ENCODE measurements around the gene INSIG1. TPM values are rescaled to one million over a fixed set of nuclear protein-coding genes. Genes with fewer than 3 reads are reported as not detected.

Gene INSIG1
- total RNA-seq, 1 experiment from 2014 or later, result 32.3 TPM

- TF ChIP-seq HMGXB4 (CRISPR knock-in tag; IDR thresholded peaks at IDR 0.05) (no peak), MAX (CRISPR knock-in tag; IDR thresholded peaks at IDR 0.05) (no peak)
Measured at GRCh38 chr7:155310425-155311114, 12.9 kb downstream of the INSIG1 start (continued).

GRCh38 chr7:155311826-155312537, 14.3 kb downstream of the INSIG1 start:
- Mint-ChIP-seq H3K27me3 (ENCODE audit: low read depth) (no peaks in the 10 kb centered on the region), H3K9me3 (no peaks in the 10 kb centered on the region), H3K27ac (no peak overlapping the region), H3K4me1 (no peaks in the 10 kb centered on the region), H3K4me3 (no peak overlapping the region), H3K36me3 (peaks cover 26% of the 10 kb centered on the region)
- no peak for TF ChIP-seq ZNF219 (CRISPR knock-in tag; IDR thresholded peaks at IDR 0.05; ENCODE audit: borderline replicate concordance)
- no peak for TF ChIP-seq ZNF671 (CRISPR knock-in tag; IDR thresholded peaks at IDR 0.05)
- no peak for TF ChIP-seq FOXP4 (CRISPR knock-in tag; IDR thresholded peaks at IDR 0.05)
- no peak for TF ChIP-seq USF1 (CRISPR knock-in tag; IDR thresholded peaks at IDR 0.05)
- no peak for TF ChIP-seq NR1H2 (CRISPR knock-in tag; IDR thresholded peaks at IDR 0.05)
- ChIA-PET CTCF (interaction anchor here (0.6 kb wide), 1 partner anchor 8 kb away, joined by 3 read pairs; no protein-coding TSS in a partner anchor), POLR2A (interaction anchor here (0.7 kb wide), 1 partner anchor 8 kb away, joined by 3 read pairs; no protein-coding TSS in a partner anchor)
- ATAC-seq (no peak), DNase-seq (ENCODE audit: low spot score) (no peak)

GRCh38 chr7:155312633-155313032, 15.0 kb downstream of the INSIG1 start:
- H3K9me3 Mint-ChIP-seq, result no peaks in the 10 kb centered on the region
- TF ChIP-seq ZNF121 (CRISPR knock-in tag; IDR thresholded peaks at IDR 0.05) (no peak), ZBTB21 (CRISPR knock-in tag; IDR thresholded peaks at IDR 0.05; ENCODE audit: borderline replicate concordance) (no peak), ATF2 (CRISPR knock-in tag; IDR thresholded peaks at IDR 0.05; ENCODE audit: borderline replicate concordance, low read depth) (no peak), JUN (CRISPR knock-in tag; IDR thresholded peaks at IDR 0.05) (no peak), ZNF671 (CRISPR knock-in tag; IDR thresholded peaks at IDR 0.05) (no peak), FOXK1 (CRISPR knock-in tag; IDR thresholded peaks at IDR 0.05) (no peak), USF2 (CRISPR knock-in tag; IDR thresholded peaks at IDR 0.05) (no peak), GABPB1 (CRISPR knock-in tag; IDR thresholded peaks at IDR 0.05) (no peak), ZNF138 (CRISPR knock-in tag; conservative IDR thresholded peaks at IDR 0.05) (no peak), ZMAT4 (CRISPR knock-in tag; IDR thresholded peaks at IDR 0.05) (no peak), ZNF423 (CRISPR knock-in tag; IDR thresholded peaks at IDR 0.05) (no peak), NR1H2 (CRISPR knock-in tag; IDR thresholded peaks at IDR 0.05) (no peak), ELF4 (CRISPR knock-in tag; IDR thresholded peaks at IDR 0.05; ENCODE audit: low read depth) (no peak), CDX4 (CRISPR knock-in tag; IDR thresholded peaks at IDR 0.05; ENCODE audit: borderline replicate concordance) (no peak)
- ATAC-seq, result no peak

More at GRCh38 chr7:155312633-155313032, 15.0 kb downstream of the INSIG1 start:
- POLR2A ChIA-PET, result interaction anchor here (0.7 kb wide), 1 partner anchor 9 kb away, joined by 3 read pairs; no protein-coding TSS in a partner anchor
- CTCF ChIA-PET, result interaction anchor here (0.6 kb wide), 1 partner anchor 9 kb away, joined by 3 read pairs; no protein-coding TSS in a partner anchor
- Mint-ChIP-seq H3K36me3 (peaks cover 20% of the 10 kb centered on the region), H3K4me1 (no peaks in the 10 kb centered on the region), H3K27ac (no peak overlapping the region), H3K4me3 (no peak overlapping the region), H3K27me3 (ENCODE audit: low read depth) (no peaks in the 10 kb centered on the region)
- DNase-seq (ENCODE audit: low spot score), result no peak

All from WTC11 (cell line).